Neural progenitor cell (in vitro differentiated cells): Measurements from ENCODE around the gene UBTD1.

Source experiments
- EZH2 ChIP-seq: fragments of 200-600 bp; sonication (generic); IDR thresholded peaks from 2 replicates; pipeline ENCODE4 v1.6.1; 2017; ENCODE audit warnings: antibody characterized with exemption, mild to moderate bottlenecking, moderate library complexity
- EZH2phosphoT487 ChIP-seq: fragments of 200-600 bp; sonication (generic); IDR thresholded peaks from 2 replicates; pipeline ENCODE4 v1.6.1; 2017; ENCODE audit warnings: antibody characterized with exemption
- TF ChIP-seq, protein P1 (sequence below): fragments of 200-600 bp; sonication (generic); IDR thresholded peaks from 2 replicates; pipeline ENCODE4 v1.5.1; 2017; ENCODE audit warnings: antibody characterized with exemption, mild to moderate bottlenecking

GRCh38 chr10:97540669-97541500 is 42.2 kb downstream of the UBTD1 start:
- TF ChIP-seq, protein P1, sequence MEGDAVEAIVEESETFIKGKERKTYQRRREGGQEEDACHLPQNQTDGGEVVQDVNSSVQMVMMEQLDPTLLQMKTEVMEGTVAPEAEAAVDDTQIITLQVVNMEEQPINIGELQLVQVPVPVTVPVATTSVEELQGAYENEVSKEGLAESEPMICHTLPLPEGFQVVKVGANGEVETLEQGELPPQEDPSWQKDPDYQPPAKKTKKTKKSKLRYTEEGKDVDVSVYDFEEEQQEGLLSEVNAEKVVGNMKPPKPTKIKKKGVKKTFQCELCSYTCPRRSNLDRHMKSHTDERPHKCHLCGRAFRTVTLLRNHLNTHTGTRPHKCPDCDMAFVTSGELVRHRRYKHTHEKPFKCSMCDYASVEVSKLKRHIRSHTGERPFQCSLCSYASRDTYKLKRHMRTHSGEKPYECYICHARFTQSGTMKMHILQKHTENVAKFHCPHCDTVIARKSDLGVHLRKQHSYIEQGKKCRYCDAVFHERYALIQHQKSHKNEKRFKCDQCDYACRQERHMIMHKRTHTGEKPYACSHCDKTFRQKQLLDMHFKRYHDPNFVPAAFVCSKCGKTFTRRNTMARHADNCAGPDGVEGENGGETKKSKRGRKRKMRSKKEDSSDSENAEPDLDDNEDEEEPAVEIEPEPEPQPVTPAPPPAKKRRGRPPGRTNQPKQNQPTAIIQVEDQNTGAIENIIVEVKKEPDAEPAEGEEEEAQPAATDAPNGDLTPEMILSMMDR, result peak; percentile 4
- TF ChIP-seq EZH2phosphoT487 (no peak), EZH2 (no peak)
